Keratinocyte (primary cell): Measurements from ENCODE around the gene KIAA0930.

ENCODE experiments used
- CTCF ChIP-seq, 3 experiments: IDR thresholded peaks in 1 of 3; conservative IDR thresholded peaks in 1 of 3; optimal IDR thresholded peaks in 1 of 3; 2 replicates in 2 of 3; 3 replicates in 1 of 3; pipeline versions ENCODE3 to v1.5.1; 2011; ENCODE audit warnings: low read length in 3 of 3, mild to moderate bottlenecking in 3 of 3, moderate library complexity in 2 of 3, control low read depth in 1 of 3, inconsistent platforms in 1 of 3; ENCODE audit not compliant: insufficient read depth in 2 of 3; ENCODE audit errors: extremely low read depth in 1 of 3
- EZH2 ChIP-seq: IDR thresholded peaks from one replicate; pipeline ENCODE4 v1.6.1; 2012; ENCODE audit warnings: inconsistent platforms, mild to moderate bottlenecking, low read length, moderate library complexity

- TF ChIP-seq CTCF (optimal IDR thresholded peaks at IDR 0.05 in 1 of 3, IDR thresholded peaks at IDR 0.05 in 1 of 3, conservative IDR thresholded peaks at IDR 0.05 in 1 of 3; ENCODE audit: extremely low read depth in 1 of 3, insufficient read depth in 2 of 3, low read length in 3 of 3): no peak
- no peak for TF ChIP-seq EZH2
Measured at GRCh38 chr22:45142376-45142775, 98.3 kb downstream of the KIAA0930 start.
